HG02970 (cell line): ENCODE data around the gene PLEKHO2.

Experiments used
- ATAC-seq: cut with Tn5 transposase; IDR thresholded peaks from one replicate; pipeline ENCODE4 v1.9.1; 2021; ENCODE audit warnings: mild to moderate bottlenecking, moderate library complexity, moderate number of reproducible peaks; ENCODE audit not compliant: unreplicated experiment, low FRiP score

PLEKHO2 gene

DNA sequence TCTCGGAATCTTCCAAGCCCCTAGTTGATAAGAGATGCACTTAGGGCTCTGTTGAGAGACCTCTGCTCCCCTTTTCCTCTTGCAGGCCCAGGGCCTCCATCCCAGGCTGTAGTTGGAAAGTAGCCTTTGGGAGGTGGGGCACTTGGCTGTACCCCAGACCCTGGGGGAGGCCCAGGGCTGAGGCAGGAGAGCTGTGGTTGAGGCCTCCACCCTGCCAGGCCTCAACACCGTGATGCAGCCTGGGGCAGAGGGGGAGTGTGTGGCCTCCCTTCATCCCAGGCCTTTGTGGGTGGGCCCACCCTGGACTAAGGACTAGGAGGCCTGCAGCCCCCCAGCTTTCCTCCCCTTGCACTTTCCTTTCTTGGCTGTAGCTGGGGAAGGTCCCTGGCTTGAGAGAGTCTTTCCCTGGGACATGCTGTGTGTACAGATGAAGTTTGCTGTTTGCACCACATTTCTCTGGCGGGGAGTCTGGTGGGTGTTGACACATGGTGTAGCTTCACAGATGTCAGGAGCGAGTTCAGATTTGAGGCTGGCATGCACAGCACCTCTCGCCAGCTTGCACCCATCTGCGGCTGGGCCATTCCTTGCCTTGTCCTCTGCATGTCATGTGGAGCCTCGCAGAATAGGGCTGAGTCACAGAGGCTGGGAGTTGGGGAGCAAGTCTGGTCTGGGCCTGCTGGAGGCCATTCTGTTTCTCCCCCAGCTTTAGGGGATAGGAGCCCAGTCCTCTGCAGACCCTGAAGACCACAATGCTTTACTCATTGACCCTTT, 13.7 kb downstream of the PLEKHO2 start:
- no peak for ATAC-seq

- no peak for ATAC-seq
Observed at GRCh38 chr15:64856429-64857145, 14.9 kb downstream of the PLEKHO2 start.

- no peak for ATAC-seq
Observed at GRCh38 chr15:64857421-64857820, 15.7 kb downstream of the PLEKHO2 start.

GRCh38 chr15:64858021-64858575, 16.4 kb downstream of the PLEKHO2 start:
- no peak for ATAC-seq

DNA sequence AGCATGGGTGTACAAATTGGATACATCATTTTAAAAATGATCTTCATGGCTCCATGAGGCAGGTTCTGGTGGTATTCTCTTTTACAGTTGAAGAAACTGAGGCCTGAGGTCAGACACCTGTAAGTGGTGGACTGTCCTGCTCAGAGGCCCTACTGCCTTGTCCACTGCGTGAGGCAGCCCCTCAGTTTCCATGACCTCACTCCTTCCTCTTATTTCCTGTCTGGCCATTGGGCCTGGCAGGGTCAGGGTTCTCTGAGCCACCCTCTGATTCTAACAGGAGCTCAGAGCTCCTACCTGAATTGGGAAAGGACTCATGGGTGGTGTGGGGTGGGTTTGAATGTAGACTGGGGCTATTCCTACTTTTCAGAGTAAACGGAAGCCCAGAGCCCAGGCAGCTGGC, 17.5 kb downstream of the PLEKHO2 start:
- no peak for ATAC-seq

- no peak for ATAC-seq
Observed at GRCh38 chr15:64861331-64861730, 19.6 kb downstream of the PLEKHO2 start.

DNA sequence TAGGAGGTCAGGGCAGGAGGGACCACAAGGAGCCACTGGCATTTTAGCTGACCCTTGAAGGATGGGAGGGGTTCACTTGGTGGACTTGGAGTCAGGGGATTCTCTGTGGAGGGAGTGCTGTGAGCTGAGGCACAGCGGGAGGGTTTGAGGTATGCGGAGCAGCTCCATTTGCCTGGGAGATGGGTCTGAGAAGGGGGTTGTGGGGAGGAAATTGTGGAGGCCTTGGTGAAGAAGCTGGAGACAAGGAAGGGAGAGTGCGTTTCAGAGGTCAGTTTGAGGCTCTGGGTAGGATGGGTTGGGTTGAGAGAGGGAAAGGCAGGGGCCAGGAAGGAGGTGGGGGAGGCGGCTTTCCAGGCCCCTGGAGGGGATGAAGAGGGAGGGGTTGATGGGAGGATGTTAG, 20.2 kb downstream of the PLEKHO2 start:
- ATAC-seq, result no peak

- no peak for ATAC-seq
Observed at GRCh38 chr15:64862408-64862807, 20.7 kb downstream of the PLEKHO2 start.

GRCh38 chr15:64864068-64864467, 22.4 kb downstream of the PLEKHO2 start:
- no peak for ATAC-seq

- ATAC-seq, result no peak
Observed at GRCh38 chr15:64865126-64865997, 23.6 kb downstream of the PLEKHO2 start.

GRCh38 chr15:64865998-64866520, 24.3 kb downstream of the PLEKHO2 start:
- ATAC-seq, result no peak

DNA sequence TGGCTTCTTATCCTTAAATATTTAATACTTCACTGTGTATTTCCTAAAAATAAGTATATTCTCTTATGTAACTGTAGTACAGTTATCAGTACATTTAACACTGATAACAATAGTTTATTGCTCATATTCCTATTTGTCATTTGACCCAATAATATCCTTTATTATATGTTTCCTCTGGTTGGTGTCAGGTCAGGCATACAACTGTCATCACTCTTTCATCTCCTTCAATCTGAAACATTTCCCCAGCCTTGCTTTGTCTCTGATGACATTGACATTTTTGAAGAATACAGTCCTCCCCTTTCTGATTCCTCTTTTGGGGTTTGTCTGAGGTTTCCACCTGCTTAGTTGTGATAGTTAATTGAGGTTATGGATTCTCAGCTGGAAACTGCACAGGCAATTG, 27.8 kb downstream of the PLEKHO2 start:
- no peak for ATAC-seq

GRCh38 chr15:64870353-64870752, 28.6 kb downstream of the PLEKHO2 start:
- no peak for ATAC-seq

DNA sequence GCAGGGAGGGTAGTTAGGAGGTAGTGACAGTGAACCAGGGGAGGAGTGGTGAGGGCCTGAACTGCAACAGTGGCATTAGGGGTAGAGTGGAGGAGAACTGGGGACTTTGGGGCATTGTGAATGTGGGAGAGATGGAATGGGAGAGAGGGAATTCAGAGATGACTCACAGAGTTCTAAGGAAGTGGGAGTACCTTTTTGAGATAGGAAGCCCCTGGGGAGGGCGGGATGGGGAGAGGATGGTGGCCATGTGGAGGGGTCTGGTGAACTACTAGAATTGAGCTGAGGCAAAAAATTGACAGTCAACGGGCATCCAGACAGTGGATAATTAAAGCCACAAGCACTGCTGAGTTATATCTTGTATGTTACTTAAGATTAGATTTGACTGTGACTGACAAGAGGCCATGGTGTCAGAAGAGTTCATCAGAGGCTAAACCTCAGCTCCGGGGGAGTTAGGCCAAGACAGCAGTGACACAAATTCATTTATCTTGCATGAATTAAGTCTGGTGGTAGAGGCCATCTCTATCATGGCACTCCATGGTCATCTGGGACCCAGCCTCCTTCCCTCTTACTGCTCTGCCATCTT, 34.0 kb downstream of the PLEKHO2 start:
- no peak for ATAC-seq

DNA sequence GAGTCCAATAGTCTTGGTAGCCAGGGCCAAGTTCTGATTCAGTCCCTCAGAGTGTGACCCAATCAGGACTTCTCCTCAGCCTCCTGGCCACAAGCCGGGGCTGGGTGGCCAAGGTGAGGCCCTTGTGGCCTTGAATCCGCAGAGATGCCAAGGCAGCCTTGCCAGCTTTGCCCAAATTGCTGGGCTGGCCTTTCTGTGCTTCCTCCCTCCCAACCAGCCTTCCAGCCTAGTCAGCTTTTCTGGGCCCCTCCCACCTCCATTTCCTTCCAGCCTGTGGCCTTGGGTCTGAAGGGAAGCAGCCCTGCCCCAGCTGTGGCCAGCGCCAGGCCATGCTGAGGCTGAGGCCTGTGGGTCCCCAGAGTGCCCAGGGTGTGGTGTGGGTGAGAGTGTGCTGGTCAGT, 35.7 kb downstream of the PLEKHO2 start:
- ATAC-seq, result no peak

DNA sequence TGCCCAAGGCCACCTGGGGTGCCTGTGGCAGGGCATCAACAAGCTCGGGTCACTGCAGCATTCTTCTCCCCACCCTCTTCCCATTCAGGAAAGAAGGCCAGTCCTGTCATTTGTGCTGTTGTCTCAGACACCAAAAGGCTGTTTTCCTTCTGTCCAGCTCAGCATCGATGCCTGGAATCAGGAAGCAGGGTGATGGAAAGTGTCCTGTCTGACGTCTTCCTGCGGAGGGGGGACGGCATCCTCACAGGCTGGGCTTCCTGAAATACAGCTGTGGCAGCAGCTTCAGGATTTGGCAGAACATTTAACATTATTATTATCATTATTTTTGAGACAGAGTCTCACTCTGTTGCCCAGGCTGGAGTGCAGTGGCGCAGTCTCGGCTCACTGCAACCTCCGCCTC, 37.0 kb downstream of the PLEKHO2 start:
- no peak for ATAC-seq

DNA sequence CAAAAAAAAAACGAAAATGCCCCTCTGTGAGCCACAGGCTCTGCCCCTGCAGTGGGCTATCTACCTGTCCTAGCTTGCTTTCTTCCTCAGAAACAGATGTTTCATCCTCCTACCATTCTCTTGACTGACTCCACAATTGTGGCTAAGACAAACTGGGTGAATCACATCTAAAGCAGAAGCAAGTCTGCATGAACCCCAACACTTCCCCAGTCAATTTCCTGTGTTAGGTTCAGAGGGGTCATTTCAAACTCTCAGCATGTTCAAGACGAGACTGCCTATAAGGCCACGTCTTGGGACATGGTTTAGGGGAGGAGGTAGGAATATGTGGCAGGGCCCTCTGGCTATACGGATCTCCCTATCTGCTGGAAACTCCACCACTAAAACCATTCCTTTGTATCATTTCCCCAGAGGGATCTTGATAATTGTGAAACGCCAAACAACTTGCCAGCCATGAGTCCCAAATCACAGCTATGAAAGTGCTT, 41.4 kb downstream of the PLEKHO2 start:
- ATAC-seq, result no peak

GRCh38 chr15:64883997-64884511, 42.3 kb downstream of the PLEKHO2 start:
- ATAC-seq, result no peak

DNA sequence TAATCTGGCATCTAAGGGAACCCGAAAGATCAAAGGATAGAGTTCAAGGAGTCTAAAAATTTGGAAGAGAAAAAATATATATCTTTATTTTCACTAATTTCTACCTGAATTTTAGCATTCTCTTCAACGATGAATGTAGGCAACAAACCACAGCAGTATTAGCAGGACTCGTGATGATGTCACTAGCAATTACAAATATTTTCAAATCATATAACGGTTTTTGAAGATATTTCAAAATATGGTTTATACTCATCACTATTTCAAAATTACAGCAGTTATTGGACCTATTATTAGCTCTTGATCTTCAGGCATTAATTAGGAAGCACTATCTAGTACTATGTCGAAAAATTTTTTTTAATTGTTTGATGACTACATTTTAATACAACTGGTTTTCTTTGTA, 43.0 kb downstream of the PLEKHO2 start:
- no peak for ATAC-seq

DNA sequence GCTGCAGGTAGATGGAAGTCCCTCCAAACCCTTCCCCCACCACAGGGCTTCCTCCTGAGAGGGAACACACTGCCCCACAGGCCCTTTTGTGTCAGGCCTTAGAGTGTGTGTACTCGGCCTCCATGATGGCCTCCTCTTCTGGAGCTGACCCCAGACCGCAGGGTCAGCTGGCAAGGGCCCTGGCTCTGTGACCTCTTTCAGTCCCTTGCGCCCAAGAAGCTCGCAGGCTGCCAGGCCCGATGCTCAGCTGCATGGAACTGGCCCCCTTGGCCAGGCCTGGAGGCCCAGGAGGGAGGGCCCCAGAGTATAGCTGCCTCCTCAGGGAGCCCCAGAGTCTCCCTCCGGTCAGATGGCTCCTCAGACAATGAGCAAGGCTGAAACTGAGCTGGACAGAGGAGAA, 46.6 kb downstream of the PLEKHO2 start:
- ATAC-seq, result no peak
